NCI-H1092 (cell line): ENCODE results near the gene RPL35.

Experiments used
- DNase-seq: peaks from one replicate; lab custom pipeline; 2025; lab: John Stamatoyannopoulos, UW

RPL35 gene

DNA sequence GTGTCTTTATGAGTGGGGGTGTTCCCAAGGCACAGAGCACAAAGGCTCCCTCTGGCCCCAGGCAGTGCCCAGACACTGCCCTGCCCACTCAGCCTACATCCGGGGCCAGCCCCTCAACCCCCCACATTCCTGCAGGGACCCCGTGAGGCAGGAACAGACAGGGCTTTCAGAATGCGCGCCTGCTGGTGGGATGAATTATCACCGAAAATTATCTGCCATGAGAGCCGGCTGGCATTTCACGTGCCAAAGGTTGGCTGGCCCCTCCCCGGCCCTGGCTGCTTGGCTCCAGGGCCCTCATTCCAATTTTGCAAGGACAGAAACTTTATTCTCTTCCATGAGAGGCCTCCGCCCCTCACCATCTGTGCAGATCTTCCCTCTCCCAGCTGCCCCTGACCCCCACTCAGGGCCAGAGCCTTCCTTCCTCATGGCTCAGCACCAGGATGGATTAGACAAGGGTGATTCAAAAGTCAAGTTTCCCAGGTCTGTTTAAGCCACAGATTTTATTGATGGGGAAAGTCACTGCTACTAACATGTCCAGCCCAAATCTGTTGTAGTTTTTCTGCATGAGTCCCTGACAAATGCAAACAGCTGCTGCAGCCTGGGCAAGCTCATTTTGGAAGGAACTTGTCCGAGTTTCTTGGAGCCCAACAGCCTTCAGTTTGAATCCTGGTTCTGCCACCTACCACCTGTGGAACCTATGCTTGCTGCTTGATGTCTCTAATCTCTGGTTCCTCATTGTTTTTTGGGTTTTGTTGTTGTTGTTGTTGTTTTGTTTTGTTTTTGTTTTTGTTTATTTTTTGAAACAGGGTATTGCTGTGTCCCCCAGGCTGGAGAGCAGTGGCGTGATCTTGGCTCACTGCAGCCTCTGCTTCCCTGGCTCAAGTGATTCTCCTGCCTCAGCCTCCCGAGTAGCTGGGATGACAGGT is 40.8 kb downstream of the RPL35 start:
- no peak for DNase-seq

DNA sequence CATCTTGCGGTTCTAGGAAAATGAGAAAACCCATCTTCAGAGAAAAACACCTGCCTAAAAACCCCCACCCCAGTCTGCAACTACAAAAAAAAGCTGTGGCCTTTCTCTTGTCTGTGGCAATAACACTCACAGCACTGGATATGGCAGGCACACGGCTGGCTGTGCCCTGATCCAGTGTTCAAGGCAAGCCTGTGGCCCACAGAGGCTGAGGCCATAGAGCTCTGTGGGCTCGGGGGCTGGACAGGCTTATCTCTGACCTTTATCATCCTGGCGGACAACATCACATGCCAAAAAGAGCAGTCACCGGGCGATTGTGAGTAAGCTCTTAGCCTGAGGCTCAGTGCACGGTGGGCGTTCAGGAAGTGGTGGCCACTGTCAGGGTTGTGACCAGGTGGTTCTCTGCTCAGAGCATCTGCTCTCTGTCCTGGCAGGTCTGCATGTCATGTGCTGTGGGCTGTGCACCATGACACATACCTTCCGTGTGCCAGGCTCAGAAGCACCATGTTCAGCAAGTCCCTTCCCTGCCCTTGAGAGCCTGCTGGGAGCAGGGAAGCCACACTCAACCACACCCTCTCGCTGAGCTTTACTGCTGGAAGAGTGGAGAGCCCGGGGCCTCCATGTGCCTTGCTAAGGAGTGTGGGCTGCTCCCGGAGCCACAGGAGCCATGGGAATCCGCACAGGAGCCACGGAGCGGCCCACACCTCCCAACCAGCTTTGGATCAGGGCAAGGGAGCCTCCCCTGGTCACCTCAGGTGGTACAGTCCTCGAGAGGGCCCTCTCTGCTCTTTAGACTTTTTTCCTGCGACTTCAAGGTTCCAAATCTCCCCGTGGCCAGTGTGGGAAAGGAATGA is 43.1 kb downstream of the RPL35 start:
- no peak for DNase-seq

- DNase-seq: no peak
Measured at GRCh38 chr9:124815601-124816000, 46.2 kb downstream of the RPL35 start.

DNA sequence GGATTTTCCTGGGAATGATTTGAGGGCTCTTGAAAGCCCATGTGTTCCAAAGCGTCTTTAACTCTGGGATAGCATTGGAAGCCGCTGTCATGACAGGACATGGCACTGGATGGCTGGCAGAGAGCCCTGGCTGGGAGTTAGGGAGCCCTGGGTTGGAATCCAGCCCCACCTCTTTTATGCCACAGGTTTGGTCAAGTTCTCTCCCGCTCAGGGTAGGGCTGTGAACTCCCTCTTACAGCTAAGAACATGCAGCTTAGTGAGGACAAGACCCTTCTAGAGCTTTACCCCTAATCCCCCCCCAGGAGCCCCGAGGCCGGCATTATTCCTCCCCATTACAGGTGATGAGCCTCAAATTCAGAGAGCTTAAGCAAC is 47.6 kb downstream of the RPL35 start:
- no peak for DNase-seq

GRCh38 chr9:124813501-124814163 is 48.1 kb downstream of the RPL35 start:
- DNase-seq: no peak

GRCh38 chr9:124813041-124813440 is 48.7 kb downstream of the RPL35 start:
- DNase-seq: no peak

GRCh38 chr9:124812441-124812876 is 49.3 kb downstream of the RPL35 start:
- DNase-seq: no peak

DNA sequence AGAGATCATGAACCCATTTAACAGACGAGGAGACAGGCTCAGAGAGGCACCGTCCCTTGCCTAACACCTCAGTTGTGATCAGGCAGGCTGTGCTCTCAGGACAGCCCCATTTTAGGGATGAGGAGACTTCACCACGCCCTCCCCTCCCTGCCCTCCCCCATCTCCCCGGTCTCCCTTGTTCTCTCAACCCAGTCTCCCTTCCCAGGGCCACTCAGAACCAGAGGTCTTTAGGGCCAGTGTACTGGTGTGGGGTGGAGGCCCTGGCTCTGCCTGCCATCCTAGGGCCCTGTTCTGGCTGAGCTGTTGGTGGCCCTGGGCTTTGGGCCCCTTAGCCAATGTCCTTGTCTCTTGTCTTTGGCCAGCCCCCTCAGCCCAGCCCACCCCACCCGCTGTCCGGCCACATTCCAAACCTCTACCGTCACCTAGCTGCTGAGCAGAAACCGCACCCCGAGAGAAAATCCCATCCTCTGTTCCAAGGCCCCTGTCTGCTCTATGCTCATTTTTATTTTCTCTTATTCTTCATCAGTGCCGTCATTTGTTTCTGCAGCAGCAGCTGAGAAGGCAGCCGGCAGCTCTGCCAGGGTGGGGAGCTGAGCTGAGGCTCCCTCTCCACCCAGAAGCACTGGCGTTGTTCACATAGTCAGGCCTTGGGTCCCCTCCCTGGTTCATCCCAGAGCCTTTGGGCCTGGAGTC is 50.9 kb downstream of the RPL35 start:
- no peak for DNase-seq

DNA sequence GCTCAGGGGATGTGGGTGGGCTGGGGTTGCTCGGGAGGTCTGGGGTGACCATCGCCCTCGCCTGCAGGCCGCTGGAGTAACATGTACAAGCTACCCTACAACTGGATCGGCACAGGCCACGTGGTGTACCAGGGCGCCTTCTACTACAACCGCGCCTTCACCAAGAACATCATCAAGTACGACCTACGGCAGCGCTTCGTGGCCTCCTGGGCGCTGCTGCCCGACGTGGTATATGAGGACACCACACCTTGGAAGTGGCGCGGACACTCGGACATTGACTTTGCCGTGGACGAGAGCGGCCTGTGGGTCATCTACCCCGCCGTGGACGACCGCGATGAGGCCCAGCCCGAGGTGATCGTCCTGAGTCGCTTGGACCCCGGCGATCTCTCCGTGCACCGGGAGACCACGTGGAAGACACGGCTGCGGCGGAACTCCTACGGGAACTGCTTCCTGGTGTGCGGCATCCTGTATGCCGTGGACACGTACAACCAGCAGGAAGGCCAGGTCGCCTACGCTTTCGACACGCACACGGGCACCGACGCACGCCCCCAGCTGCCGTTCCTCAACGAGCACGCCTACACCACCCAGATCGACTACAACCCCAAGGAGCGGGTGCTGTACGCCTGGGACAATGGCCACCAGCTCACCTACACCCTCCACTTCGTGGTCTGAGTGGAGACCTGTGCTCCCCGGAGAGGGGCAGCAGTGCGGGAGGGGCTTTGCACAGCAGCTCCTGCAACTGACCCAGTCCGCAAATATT is 51.8 kb downstream of the RPL35 start:
- DNase-seq: no peak

GRCh38 chr9:124809211-124809610 is 52.5 kb downstream of the RPL35 start:
- DNase-seq: no peak

DNA sequence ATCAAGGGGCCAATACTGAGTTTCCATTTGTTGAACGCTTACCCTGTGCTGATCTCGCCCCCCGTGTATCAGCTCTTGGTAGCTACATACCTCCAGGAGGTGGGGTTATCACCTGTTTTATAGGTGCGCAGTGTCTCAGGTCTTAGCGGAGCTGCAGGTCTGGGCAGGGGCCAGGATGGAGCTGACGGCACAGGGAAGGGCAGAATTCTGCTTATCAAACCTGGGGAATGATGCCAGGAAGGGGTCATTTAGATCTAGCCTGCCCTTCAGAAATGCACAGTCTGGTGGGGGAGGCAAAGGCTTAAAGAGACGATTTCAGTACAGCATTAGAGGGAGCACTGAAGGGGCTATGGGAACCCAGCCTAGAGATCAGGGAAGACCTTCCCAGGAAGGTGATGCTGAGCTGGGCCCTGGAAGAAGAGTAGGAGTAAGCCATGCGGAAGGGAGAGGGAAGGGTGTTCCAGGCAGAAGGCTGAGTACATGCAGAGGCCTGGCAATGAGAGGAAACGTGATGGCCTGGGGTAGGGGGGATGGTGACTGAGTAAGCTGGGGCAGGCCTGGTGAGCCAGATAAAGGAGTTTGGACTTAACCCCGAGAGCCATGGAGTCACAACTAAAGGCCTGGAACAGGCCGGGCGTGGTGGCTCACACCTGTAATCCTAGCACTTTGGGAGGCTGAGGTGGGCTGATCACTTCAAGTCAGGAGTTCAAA is 53.4 kb downstream of the RPL35 start:
- DNase-seq: no peak
